Erythroblast (primary cell): Measurements from ENCODE around the gene GUCY2C.

Experiments
- GATA1 ChIP-seq: IDR thresholded peaks from 2 replicates; pipeline ENCODE4 v1.6.1; 2011; ENCODE audit warnings: low read depth, mild to moderate bottlenecking, control low read depth, low read length, moderate library complexity
- POLR2A ChIP-seq: IDR thresholded peaks from 2 replicates; pipeline ENCODE4 v1.6.1; 2011; ENCODE audit warnings: mild to moderate bottlenecking, low read length

DNA sequence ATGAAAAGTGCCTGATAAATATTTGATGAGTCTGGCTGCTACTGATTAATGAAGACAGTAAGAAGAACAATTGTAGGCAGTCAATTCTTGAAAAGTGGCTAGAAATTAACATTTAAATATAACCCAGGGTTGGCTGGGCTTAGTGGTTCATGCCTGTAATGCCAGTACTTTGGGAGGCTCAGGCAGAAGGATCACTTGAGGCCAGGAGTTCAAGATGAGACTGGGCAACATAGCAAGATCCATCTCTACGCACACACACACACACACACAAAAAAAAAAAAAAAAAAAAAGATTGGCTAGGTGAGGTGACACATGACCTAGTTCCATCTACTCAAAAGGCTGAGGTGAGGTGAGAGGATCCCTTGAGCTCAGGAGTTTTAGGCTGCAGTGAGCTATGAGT, 120.8 kb downstream of the GUCY2C start:
- TF ChIP-seq POLR2A (no peak), GATA1 (no peak)
